ENCODE data around the gene CYGB. TPM values are rescaled to one million over a fixed set of nuclear protein-coding genes. Genes with fewer than 3 reads are reported as not detected.

The CYGB gene
- total and polyA plus RNA-seq, 2 of the 13 experiments (the other 11 are each of a cell fraction or from before 2014, with no cell fraction given) = 18.9 to 27.1 TPM

DNA sequence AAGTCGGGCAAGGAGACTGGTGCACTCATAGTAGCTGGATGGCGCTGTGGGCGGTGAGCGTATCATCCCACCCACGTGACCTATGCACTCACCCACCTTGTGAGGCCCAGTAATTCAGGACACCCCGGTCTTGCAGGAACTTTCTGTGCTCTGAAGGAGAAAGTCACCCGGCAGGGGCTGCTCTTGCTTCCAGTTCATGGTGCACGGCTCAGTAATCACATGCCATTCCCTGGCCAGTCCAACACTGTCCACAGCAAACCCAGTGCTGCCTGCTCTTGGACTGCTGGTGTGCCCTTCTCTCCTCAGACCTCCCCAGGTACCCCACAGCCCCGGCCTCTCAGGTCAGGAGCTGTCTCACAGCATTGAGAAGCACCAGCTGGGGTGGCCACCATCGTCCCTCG is 19.9 kb downstream of the CYGB start (continued):
- TF ChIP-seq MEIS1 (CRISPR knock-in tag; IDR thresholded peaks at IDR 0.05; ENCODE audit: borderline replicate concordance) = no peak
- TF ChIP-seq, protein P1, sequence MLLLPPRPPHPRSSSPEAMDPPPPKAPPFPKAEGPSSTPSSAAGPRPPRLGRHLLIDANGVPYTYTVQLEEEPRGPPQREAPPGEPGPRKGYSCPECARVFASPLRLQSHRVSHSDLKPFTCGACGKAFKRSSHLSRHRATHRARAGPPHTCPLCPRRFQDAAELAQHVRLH (CRISPR knock-in tag; IDR thresholded peaks at IDR 0.05; ENCODE audit: borderline replicate concordance, low read depth) = peak; percentile 46; the same call in 1 of the 2 replicates
- TF ChIP-seq STAT5B (CRISPR knock-in tag; IDR thresholded peaks at IDR 0.05) = no peak
- TF ChIP-seq, protein P2, sequence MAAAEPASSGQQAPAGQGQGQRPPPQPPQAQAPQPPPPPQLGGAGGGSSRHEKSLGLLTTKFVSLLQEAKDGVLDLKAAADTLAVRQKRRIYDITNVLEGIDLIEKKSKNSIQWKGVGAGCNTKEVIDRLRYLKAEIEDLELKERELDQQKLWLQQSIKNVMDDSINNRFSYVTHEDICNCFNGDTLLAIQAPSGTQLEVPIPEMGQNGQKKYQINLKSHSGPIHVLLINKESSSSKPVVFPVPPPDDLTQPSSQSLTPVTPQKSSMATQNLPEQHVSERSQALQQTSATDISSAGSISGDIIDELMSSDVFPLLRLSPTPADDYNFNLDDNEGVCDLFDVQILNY (CRISPR knock-in tag; conservative IDR thresholded peaks at IDR 0.05) = no peak
- no peak for TF ChIP-seq ISL2 (CRISPR knock-in tag; IDR thresholded peaks at IDR 0.05)
- no peak for TF ChIP-seq SMAD9 (CRISPR knock-in tag; IDR thresholded peaks at IDR 0.05)
- TF ChIP-seq STAG1 (CRISPR knock-in tag; IDR thresholded peaks at IDR 0.05) = peak; percentile 65
- TF ChIP-seq ZNF550 (CRISPR knock-in tag; IDR thresholded peaks at IDR 0.05; ENCODE audit: borderline replicate concordance) = no peak
- TF ChIP-seq, protein P3, sequence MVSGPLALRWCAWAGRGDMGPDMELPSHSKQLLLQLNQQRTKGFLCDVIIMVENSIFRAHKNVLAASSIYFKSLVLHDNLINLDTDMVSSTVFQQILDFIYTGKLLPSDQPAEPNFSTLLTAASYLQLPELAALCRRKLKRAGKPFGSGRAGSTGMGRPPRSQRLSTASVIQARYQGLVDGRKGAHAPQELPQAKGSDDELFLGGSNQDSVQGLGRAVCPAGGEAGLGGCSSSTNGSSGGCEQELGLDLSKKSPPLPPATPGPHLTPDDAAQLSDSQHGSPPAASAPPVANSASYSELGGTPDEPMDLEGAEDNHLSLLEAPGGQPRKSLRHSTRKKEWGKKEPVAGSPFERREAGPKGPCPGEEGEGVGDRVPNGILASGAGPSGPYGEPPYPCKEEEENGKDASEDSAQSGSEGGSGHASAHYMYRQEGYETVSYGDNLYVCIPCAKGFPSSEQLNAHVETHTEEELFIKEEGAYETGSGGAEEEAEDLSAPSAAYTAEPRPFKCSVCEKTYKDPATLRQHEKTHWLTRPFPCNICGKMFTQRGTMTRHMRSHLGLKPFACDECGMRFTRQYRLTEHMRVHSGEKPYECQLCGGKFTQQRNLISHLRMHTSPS (CRISPR knock-in tag; IDR thresholded peaks at IDR 0.05; ENCODE audit: low read depth) = 0 out of 2 replicates have a peak, but pooled peaks have one; percentile 32
- TF ChIP-seq, protein P4, sequence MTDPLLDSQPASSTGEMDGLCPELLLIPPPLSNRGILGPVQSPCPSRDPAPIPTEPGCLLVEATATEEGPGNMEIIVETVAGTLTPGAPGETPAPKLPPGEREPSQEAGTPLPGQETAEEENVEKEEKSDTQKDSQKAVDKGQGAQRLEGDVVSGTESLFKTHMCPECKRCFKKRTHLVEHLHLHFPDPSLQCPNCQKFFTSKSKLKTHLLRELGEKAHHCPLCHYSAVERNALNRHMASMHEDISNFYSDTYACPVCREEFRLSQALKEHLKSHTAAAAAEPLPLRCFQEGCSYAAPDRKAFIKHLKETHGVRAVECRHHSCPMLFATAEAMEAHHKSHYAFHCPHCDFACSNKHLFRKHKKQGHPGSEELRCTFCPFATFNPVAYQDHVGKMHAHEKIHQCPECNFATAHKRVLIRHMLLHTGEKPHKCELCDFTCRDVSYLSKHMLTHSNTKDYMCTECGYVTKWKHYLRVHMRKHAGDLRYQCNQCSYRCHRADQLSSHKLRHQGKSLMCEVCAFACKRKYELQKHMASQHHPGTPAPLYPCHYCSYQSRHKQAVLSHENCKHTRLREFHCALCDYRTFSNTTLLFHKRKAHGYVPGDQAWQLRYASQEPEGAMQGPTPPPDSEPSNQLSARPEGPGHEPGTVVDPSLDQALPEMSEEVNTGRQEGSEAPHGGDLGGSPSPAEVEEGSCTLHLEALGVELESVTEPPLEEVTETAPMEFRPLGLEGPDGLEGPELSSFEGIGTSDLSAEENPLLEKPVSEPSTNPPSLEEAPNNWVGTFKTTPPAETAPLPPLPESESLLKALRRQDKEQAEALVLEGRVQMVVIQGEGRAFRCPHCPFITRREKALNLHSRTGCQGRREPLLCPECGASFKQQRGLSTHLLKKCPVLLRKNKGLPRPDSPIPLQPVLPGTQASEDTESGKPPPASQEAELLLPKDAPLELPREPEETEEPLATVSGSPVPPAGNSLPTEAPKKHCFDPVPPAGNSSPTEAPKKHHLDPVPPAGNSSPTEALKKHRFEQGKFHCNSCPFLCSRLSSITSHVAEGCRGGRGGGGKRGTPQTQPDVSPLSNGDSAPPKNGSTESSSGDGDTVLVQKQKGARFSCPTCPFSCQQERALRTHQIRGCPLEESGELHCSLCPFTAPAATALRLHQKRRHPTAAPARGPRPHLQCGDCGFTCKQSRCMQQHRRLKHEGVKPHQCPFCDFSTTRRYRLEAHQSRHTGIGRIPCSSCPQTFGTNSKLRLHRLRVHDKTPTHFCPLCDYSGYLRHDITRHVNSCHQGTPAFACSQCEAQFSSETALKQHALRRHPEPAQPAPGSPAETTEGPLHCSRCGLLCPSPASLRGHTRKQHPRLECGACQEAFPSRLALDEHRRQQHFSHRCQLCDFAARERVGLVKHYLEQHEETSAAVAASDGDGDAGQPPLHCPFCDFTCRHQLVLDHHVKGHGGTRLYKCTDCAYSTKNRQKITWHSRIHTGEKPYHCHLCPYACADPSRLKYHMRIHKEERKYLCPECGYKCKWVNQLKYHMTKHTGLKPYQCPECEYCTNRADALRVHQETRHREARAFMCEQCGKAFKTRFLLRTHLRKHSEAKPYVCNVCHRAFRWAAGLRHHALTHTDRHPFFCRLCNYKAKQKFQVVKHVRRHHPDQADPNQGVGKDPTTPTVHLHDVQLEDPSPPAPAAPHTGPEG (CRISPR knock-in tag; IDR thresholded peaks at IDR 0.05) = no peak
- TF ChIP-seq, protein P5, sequence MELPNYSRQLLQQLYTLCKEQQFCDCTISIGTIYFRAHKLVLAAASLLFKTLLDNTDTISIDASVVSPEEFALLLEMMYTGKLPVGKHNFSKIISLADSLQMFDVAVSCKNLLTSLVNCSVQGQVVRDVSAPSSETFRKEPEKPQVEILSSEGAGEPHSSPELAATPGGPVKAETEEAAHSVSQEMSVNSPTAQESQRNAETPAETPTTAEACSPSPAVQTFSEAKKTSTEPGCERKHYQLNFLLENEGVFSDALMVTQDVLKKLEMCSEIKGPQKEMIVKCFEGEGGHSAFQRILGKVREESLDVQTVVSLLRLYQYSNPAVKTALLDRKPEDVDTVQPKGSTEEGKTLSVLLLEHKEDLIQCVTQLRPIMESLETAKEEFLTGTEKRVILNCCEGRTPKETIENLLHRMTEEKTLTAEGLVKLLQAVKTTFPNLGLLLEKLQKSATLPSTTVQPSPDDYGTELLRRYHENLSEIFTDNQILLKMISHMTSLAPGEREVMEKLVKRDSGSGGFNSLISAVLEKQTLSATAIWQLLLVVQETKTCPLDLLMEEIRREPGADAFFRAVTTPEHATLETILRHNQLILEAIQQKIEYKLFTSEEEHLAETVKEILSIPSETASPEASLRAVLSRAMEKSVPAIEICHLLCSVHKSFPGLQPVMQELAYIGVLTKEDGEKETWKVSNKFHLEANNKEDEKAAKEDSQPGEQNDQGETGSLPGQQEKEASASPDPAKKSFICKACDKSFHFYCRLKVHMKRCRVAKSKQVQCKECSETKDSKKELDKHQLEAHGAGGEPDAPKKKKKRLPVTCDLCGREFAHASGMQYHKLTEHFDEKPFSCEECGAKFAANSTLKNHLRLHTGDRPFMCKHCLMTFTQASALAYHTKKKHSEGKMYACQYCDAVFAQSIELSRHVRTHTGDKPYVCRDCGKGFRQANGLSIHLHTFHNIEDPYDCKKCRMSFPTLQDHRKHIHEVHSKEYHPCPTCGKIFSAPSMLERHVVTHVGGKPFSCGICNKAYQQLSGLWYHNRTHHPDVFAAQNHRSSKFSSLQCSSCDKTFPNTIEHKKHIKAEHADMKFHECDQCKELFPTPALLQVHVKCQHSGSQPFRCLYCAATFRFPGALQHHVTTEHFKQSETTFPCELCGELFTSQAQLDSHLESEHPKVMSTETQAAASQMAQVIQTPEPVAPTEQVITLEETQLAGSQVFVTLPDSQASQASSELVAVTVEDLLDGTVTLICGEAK (IDR thresholded peaks at IDR 0.05) = no peak
- TF ChIP-seq, protein P5 (CRISPR knock-in tag; IDR thresholded peaks at IDR 0.05) = no peak
